NCI-H146 treated with DMSO at 0.1 percent for 48 hours (cell line): ENCODE results near the gene VCAM1.
"Not testable (repeated sequence)": the region's sequence is repeated elsewhere in the genome, so short reads cannot be mapped to it uniquely, and the experiment has no call there.

ENCODE experiments used
- DNase-seq: peaks from one replicate; lab custom pipeline; 2025; ENCODE audit not compliant: unreplicated experiment; lab: John Stamatoyannopoulos, UW

Gene VCAM1

GRCh38 chr1:100719490-100719889, at the start of gene VCAM1:
Gene VCAM1 (plus strand): TSS chr1:100719742. CDS start chr1:100719861, 119 bp downstream.
- no peak for DNase-seq

- DNase-seq = no peak
These were observed 49.5 kb upstream of the VCAM1 start for GRCh38 chr1:100670083-100670482.

- DNase-seq = no peak
These were observed 47.9 kb upstream of the VCAM1 start for GRCh38 chr1:100671601-100672000.

DNA sequence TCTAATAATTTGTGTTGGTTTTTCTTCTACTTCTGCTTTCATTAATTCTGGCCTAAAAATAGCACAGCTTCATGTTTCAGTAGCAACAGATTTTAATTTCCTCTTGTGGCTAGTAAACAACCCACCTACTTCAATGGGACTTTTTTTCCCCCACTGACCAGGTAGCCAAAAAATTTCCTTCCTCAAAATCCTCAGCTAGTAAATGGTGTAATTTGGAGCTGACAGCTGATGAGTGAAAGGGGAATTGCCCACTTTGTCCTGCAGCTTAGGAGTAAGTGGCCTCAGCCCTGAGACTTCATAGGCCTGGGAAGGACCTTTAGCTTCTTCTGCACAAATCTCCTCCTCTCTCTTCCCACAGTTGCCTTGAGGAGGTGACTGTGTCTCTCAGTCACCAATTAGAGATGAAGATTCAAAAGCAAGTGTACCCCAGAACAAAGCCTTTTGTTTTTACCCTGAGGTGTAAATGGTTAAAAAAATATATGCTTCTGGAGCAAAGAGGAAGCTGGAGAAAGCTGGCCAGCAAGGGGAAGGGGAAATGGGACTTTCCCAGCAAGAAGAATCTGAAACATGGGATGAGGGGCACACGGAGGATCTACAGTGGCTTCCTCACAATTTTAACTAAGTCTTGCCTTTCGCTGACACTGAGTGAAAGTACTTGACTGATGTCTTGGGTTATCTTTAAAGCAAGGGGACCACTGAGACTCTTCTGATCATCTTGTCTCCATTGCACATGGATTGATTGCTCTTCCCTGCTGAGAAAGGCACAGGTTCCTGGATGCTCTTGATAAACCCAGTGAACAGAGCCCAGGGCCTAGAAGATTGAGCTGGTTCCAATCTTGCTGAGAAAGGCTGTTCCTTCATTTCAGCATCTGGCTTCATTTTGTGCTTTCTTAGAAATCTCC, 35.8 kb upstream of the VCAM1 start:
- no peak for DNase-seq

- no peak for DNase-seq
These were observed 19.8 kb upstream of the VCAM1 start for GRCh38 chr1:100699744-100700143.

GRCh38 chr1:100700586-100700985, 19.0 kb upstream of the VCAM1 start:
- DNase-seq = no peak

- DNase-seq = no peak
These were observed 16.5 kb upstream of the VCAM1 start for GRCh38 chr1:100703052-100703451.

- DNase-seq = no peak
These were observed 15.8 kb upstream of the VCAM1 start for GRCh38 chr1:100703716-100704115.

GRCh38 chr1:100704473-100704872, 15.1 kb upstream of the VCAM1 start:
- DNase-seq = no peak

- no peak for DNase-seq
These were observed 13.2 kb upstream of the VCAM1 start for GRCh38 chr1:100706296-100706695.

GRCh38 chr1:100706856-100707255, 12.7 kb upstream of the VCAM1 start:
- DNase-seq = no peak

DNA sequence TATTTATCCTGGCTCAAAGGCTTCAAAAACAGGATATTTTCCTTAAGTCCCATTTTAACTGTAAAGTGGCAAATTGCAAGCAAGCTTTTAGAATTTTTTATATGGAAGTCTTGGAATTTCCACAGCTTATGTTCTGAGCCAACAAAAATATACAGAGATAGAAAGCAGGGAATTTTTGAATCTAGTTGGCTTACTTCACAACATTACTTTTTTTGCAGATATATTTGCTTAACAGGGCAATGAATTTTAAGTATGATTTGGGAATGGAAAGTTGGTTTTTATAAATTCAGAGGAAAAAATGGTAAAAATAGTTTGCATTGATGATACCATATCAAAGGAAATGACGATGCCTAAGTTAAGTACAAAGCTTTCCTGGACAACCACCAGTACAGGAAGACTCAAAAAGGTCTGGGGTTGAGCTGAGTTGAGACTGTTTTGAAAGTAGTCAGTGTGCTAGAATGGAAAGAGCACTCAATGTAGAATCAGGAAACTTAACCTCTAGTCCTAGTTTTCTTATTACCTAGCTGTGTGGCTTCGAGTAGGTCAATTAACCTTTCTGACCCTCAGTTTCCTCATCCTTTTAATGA, 11.0 kb upstream of the VCAM1 start:
- no peak for DNase-seq

- DNase-seq = no peak
These were observed 8.4 kb upstream of the VCAM1 start for GRCh38 chr1:100710906-100711682.

DNA sequence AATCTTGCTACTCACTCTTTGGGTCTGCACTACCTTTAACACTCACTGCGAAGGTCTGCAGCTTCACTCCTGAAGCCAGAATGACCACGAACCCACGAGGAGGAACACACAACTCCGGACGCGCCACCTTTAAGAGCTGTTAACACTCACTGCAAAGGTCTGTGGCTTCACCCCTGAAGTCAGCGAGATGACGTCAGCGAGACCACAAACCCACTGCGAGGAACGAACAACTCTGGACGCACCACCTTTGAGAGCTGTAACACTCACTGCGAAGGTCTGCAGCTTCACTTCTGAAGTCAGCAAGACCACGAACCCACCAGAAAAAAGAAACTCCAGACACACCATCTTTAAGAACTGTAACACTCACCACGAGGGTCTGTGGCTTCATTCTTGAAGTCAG, 6.5 kb upstream of the VCAM1 start:
- DNase-seq = not testable (repeated sequence)

DNA sequence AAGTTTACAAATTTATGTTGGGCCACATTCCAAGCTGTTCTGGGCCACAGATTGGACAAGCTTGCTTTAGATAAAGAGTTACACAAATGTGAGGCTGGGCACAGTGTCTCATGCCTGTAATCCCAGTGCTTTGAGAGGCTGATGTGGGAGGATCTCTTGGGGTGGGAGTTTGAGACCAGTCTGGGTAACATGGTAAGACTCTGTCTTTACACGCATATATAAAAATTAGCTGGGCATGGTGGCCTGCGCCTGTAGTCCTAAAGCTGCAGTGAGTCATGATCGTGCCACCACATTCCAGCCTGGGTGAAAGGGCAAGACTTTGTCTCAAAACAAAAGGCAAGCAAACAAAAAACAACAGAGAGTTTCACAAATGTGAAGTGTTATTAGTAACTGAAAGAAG, 5.9 kb upstream of the VCAM1 start:
- DNase-seq = no peak

DNA sequence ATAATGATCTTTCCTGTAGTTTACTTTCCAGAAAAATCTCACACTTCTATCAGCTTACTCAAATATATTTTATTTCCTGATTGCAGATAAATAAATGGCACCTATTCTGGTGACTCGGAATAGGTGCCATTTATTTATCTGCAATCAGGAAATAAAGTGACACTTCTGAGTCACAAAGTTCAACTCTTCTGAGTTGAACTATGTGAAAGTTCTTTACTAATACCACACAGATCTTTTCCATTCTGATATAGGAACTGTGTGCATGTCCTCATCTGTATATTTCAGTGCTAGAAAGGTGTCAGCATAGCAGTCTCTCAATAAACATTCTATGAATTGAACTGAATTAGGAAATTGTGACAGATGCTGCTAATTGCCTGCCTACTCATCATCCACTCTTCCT, 4.9 kb upstream of the VCAM1 start:
- no peak for DNase-seq

GRCh38 chr1:100717218-100717617, 2.3 kb upstream of the VCAM1 start:
- DNase-seq = no peak

DNA sequence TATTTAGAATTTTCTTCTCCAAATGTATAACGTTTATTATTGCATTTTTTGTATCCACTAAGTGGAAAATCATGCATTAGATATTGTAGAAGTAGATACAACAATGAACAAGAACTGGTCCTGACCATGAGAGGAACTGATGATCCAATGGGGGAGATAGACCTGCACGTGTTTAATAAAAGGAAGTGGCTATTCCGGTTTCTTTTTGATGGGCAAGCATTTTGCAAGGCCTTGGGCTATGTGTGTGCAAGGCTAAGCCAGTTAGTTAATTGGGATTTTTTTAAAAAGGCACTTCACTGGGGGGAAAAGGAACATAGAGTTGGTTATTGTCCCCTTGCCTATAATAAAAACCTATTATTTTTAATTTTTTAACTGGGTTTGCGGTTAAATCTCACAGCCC, 961 bp upstream of the VCAM1 start:
- DNase-seq = no peak

DNA sequence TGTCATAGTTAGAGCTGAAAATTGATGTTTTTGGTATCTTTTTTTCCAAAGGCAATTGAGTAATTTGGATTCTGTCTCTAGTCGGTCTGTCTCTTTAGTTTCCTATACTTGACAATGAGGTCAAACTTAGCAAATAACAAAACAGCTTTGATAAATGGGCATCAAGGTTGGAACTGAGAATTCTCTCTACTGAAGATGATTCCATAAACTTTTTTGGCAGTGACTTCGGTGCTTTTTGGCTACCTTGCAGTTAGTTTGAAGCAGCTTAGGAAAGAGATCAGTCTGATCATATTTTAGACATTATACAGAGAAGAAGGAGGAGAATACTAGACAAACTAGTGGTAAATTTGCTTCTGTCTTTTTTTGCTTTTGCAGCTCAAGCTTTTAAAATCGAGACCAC, 559 bp downstream of the VCAM1 start:
- no peak for DNase-seq

DNA sequence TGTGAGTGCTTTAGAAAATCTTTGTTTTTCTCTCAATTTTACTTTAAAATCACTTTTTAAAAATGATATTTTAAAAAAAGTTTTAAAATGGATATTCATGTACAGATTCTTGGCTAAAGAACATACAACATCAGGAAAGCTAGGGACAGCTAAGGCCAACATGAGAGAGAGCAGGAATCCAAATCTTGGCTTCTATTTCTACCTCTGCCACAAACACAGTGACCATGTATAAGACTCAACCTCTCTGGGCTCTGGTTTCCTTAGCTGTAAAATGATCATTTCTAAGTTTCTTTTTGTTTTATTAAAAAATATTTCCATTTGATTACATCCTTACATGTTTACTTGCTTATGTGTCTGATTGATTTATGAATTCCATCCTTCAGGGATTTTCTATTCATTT, 1.2 kb downstream of the VCAM1 start:
- no peak for DNase-seq

GRCh38 chr1:100721526-100722207, 2.1 kb downstream of the VCAM1 start:
- DNase-seq = no peak
